Limb (tissue), 2 donors: ENCODE measurements around the gene CYP1A1.

Source experiments
- DNase-seq, 2 donors: peaks; one replicate each; pipeline ENCODE4 v3.0.0-alpha.2; 2016; ENCODE audit errors: extremely low spot score in 2 of 2

The CYP1A1 gene

DNA sequence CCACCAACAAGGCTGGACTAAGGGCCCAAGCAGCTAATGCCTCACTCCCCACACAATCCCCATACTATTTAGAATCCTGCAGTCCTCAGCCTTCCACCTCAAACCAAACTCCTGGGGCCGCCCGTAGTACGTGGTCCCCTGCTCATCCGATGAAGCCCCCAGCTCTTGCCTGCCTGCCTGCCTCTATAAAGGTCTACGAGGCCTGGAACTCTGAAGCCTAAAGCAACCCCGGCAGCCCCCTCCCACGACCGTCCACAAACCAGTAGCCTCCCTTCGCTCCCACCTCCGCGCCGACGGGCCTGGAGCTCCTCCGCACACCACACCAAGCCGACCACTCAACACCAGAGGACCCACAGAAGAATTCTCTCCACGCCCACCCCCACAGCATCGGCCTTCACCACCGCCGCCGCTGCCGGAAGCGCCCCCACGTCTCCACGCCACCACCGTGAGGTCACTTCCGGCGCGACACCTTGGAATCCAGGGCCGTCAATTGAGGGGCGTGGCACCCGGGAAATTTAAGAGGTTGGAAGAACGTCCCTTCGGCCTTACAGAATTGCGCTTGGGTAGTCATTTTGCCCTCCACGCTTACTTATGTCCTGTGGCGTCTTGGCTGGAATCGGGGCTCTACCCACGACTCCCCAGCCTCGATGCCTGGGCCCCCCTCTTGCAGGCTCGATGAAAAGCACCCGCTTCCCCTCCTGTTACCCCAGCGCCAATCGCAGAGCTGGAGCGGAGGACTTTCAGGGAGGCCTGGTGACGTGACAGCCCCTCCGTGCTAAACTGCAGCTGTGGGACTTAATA is 29.5 kb downstream of the CYP1A1 start, which contains the start of gene EDC3:
Gene EDC3 (minus strand): TSS at position 428 of the 801 bp plus-strand sequence. CDS start 20,900 bp downstream, outside the sequence.
- DNase-seq = peak; percentile 94 to 95

DNA sequence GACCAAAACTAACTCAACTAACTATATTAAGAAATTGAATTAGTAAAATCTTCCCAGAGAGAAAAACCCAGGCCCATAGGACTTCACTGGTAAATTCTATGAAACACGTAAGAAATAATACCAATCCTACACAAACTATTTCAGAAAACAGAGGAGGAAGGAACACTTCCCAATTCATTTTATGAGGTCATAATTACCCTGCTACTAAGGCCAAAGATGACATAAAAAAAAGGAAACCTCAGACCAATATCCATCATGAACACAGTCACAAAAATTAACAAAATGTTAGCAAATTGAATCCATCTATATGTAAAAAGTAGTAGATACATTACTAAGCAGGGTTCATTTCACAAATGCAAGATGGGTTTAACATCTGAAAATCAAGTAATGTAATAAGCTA is 33.0 kb downstream of the CYP1A1 start:
- no peak for DNase-seq

DNA sequence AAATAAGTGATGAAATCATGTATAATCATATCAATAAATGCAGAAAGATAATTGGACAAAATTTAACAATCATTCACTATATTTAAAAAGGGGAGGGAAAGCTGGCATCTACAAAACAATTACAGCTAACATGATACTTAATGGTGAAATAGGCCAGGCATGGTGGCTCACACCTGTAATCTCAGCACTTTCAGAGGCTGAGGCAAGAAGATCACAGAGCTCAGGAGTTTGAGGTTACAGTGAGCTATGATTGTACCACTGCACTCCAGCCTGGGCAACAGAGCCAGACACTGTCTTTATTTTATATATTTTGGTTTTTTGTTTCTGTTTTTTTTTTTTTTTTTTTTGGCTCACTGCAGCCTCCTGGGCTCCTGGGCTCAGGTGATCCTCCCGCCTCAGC is 41.6 kb downstream of the CYP1A1 start:
- no peak for DNase-seq

DNA sequence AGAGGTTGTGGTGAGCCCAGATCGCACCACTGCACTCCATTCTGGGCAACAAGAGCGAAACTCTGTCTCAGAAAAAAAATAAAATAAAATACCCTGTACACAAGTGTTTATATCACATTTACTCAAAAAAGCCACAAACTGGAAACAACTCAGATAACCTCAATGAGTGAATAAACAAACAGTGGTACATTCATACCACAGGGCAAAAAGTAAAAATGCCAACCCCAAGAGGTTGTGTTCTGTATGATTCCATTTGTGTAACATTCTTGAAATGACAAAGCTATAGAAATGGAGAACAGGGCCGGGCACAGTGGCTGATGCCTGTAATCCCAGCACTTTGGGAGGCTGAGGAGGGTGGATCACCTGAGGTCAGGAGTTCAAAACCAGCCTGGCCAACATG is 42.4 kb downstream of the CYP1A1 start:
- no peak for DNase-seq

DNA sequence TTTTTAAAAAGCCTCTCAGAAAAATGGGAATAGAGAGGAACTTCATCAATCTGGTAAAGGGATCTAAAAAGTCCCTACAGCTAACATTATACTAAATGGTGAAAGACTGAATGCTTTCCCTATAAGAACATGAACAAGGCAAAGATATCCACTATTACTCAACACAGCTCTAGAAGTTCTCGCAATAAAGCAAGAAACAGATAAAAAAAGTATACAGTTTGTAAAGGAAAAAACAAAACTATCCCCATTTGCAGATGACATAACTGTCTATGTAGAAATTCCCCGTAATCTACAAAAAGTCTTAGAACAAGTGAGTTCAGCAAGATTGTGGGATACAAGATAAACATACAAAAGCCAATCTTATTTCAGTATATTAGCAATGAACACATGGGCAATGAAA is 44.9 kb downstream of the CYP1A1 start:
- no peak for DNase-seq

DNA sequence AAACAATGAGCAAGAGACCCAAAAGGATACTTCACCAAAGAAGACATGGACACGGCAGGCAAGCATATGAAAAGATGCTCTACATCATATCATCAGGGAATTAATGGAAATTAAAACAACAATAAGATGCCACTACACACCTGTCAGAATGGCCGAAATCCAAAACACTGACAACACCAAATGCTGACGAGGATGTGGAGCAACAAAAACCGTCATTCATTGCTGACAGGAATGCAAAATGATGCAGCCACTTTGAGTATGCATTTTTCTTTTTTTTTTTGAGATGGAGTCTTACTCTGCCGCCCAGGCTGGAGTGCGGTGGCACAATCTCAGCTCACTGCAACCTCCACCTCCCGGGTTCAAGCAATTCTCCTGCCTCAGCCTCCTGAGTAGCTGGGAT is 48.5 kb downstream of the CYP1A1 start:
- no peak for DNase-seq

DNA sequence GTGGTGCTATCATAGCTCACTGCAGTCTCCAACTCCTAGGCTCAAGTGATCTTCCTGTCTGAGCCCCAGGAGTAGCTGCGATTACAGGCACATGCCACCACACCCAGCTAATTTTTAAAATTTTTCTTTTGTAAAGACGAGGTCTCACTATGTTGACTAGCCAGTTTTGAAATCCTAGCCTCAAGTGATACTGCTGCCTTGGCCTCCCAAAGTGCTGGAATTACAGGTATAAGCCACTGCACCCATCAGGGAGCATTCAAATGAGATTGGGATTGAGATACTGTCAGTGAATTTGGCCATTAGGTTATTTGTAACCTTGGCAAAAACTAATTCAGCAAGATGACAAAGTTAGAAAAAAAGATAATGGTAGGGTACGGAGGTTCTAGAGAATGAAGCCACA is 51.2 kb downstream of the CYP1A1 start:
- no peak for DNase-seq

DNA sequence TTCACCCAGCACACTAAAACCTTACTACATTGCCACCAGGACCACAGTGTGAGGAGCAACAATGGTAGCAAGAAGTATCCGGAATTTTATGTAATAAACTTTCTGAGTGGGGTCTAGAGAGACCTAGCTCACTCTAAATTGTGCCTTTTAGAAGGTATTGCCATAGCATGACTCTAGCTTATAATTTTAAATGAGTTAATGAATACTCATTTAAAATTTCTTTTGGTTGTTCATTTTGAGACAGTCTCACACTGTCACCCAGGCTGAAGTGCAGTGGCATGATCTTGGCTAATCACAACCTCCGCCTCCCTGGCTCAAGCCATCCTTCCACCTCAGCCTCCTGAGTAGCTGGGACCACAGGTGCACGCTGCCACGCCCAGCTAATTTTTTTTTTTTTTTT is 55.7 kb downstream of the CYP1A1 start:
- no peak for DNase-seq
